Thyroid gland (tissue), 4 donors: ENCODE results near the gene AHR.

ENCODE experiments used
- CTCF ChIP-seq, 6 experiments: fragments of 200-600 bp in 3 of 6; fragments of 450-650 bp in 3 of 6; sonication (generic) in 3 of 6; IDR thresholded peaks; one replicate each; pipeline ENCODE4 v1.5.1; 2016 to 2019; ENCODE audit warnings: antibody characterized with exemption in 6 of 6, mild to moderate bottlenecking in 2 of 6, inconsistent platforms in 1 of 6, moderate library complexity in 1 of 6
- POLR2A ChIP-seq, 2 donors: fragments of 450-650 bp; IDR thresholded peaks; one replicate each; pipeline ENCODE4 v1.6.1; 2017; ENCODE audit warnings: antibody characterized with exemption in 2 of 2, mild to moderate bottlenecking in 2 of 2, moderate library complexity in 1 of 2

- TF ChIP-seq CTCF (IDR thresholded peaks at IDR 0.05) (no peak), POLR2A (IDR thresholded peaks at IDR 0.05) (no peak)
These were observed 42.5 kb upstream of the AHR start for GRCh38 chr7:17255926-17256325.
